Measurements from ENCODE around the gene LRMDA.

LRMDA gene

DNA sequence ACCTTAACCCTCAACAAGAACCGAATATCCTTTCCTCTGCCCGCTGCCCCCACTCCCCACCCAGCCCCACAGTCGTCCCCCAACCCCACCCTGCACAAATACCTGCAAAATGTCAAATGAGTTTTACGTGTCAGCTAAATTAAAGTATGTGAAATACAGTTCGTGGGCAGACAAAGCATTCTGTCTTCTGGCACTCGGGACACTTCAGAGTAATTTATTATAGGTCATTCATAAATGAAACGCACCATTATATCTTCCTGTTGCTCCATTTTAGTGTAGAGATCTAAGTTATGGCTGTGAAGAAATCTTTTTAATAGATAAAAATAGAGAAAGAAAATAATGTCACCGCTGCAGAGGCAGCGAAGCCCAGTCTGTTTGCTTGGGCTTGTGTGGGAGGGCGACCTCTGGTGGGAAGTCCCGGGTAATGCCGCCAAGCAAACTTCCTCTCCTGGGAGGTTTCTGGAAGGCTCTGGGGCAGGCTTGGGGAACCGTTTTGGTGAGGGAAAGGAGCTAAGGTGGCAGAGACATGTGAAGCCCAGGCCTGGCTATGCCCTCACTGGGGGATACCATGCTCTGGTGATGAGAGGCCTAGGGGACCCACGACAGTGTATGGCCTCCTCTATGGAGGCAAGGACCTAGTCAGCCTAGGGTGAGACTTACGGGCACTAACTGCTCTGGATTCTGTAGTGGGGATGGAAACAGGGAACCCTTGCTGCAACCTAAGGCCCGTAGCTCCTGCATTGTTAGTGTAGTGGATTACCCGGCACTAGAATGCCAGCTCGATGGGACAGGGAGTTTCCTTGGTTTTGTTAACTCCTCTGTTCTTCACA lies 604.9 kb downstream of the LRMDA start (continued):
- TF ChIP-seq KLF17 (tag by site-specific recombination; IDR thresholded peaks at IDR 0.05), result no peak
- TF ChIP-seq, protein P1, sequence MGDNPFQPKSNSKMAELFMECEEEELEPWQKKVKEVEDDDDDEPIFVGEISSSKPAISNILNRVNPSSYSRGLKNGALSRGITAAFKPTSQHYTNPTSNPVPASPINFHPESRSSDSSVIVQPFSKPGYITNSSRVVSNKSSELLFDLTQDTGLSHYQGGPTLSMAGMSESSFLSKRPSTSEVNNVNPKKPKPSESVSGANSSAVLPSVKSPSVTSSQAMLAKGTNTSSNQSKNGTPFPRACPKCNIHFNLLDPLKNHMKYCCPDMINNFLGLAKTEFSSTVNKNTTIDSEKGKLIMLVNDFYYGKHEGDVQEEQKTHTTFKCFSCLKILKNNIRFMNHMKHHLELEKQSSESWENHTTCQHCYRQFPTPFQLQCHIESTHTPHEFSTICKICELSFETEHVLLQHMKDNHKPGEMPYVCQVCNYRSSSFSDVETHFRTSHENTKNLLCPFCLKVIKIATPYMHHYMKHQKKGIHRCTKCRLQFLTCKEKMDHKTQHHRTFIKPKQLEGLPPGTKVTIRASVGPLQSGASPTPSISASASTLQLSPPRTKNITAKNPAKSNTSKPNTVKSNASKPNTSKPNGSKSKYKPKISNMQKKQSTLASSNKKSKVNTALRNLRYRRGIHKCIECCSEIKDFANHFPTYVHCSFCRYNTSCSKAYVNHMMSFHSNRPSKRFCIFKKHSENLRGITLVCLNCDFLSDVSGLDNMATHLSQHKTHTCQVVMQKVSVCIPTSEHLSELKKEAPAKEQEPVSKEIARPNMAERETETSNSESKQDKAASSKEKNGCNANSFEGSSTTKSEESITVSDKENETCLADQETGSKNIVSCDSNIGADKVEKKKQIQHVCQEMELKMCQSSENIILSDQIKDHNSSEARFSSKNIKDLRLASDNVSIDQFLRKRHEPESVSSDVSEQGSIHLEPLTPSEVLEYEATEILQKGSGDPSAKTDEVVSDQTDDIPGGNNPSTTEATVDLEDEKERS (tag by site-specific recombination; IDR thresholded peaks at IDR 0.05), result no peak
- TF ChIP-seq ZNF660 (tag by site-specific recombination; IDR thresholded peaks at IDR 0.05), result peak; percentile 65
- TF ChIP-seq, protein P2, sequence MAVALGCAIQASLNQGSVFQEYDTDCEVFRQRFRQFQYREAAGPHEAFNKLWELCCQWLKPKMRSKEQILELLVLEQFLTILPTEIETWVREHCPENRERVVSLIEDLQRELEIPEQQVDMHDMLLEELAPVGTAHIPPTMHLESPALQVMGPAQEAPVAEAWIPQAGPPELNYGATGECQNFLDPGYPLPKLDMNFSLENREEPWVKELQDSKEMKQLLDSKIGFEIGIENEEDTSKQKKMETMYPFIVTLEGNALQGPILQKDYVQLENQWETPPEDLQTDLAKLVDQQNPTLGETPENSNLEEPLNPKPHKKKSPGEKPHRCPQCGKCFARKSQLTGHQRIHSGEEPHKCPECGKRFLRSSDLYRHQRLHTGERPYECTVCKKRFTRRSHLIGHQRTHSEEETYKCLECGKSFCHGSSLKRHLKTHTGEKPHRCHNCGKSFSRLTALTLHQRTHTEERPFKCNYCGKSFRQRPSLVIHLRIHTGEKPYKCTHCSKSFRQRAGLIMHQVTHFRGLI (tag by site-specific recombination; IDR thresholded peaks at IDR 0.05), result peak; percentile 76; the same call in 1 of the 2 replicates
- 0 out of 2 replicates have a peak, but pooled peaks have one; percentile 69 for TF ChIP-seq ZFP37 (tag by site-specific recombination; IDR thresholded peaks at IDR 0.05)
- TF ChIP-seq ZNF658 (tag by site-specific recombination; IDR thresholded peaks at IDR 0.05), result no peak
- TF ChIP-seq SALL2 (tag by site-specific recombination; IDR thresholded peaks at IDR 0.05; ENCODE audit: borderline replicate concordance), result no peak
- no peak for TF ChIP-seq ZNF112 (tag by site-specific recombination; IDR thresholded peaks at IDR 0.05)
- no peak for TF ChIP-seq PRDM1 (tag by site-specific recombination; IDR thresholded peaks at IDR 0.05)
- TF ChIP-seq GFI1B (tag by site-specific recombination; IDR thresholded peaks at IDR 0.05), result no peak
- no peak for TF ChIP-seq ZFHX2 (tag by site-specific recombination; conservative IDR thresholded peaks at IDR 0.05)
- TF ChIP-seq, protein P3, sequence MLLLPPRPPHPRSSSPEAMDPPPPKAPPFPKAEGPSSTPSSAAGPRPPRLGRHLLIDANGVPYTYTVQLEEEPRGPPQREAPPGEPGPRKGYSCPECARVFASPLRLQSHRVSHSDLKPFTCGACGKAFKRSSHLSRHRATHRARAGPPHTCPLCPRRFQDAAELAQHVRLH (tag by site-specific recombination; IDR thresholded peaks at IDR 0.05), result no peak
- TF ChIP-seq CTCF (tag by site-specific recombination; IDR thresholded peaks at IDR 0.05), result peak; percentile 66; the same call in 1 of the 2 replicates
- no peak for TF ChIP-seq ZNF530 (tag by site-specific recombination; IDR thresholded peaks at IDR 0.05; ENCODE audit: low read depth)
- TF ChIP-seq, protein P4, sequence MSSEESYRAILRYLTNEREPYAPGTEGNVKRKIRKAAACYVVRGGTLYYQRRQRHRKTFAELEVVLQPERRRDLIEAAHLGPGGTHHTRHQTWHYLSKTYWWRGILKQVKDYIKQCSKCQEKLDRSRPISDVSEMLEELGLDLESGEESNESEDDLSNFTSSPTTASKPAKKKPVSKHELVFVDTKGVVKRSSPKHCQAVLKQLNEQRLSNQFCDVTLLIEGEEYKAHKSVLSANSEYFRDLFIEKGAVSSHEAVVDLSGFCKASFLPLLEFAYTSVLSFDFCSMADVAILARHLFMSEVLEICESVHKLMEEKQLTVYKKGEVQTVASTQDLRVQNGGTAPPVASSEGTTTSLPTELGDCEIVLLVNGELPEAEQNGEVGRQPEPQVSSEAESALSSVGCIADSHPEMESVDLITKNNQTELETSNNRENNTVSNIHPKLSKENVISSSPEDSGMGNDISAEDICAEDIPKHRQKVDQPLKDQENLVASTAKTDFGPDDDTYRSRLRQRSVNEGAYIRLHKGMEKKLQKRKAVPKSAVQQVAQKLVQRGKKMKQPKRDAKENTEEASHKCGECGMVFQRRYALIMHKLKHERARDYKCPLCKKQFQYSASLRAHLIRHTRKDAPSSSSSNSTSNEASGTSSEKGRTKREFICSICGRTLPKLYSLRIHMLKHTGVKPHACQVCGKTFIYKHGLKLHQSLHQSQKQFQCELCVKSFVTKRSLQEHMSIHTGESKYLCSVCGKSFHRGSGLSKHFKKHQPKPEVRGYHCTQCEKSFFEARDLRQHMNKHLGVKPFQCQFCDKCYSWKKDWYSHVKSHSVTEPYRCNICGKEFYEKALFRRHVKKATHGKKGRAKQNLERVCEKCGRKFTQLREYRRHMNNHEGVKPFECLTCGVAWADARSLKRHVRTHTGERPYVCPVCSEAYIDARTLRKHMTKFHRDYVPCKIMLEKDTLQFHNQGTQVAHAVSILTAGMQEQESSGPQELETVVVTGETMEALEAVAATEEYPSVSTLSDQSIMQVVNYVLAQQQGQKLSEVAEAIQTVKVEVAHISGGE (tag by site-specific recombination; conservative IDR thresholded peaks at IDR 0.05; ENCODE audit: low read depth), result no peak
- TF ChIP-seq ZNF2 (tag by site-specific recombination; IDR thresholded peaks at IDR 0.05), result 0 out of 2 replicates have a peak, but pooled peaks have one; percentile 19
- TF ChIP-seq ZSCAN5A (tag by site-specific recombination; IDR thresholded peaks at IDR 0.05), result no peak
- TF ChIP-seq ZNF239 (tag by site-specific recombination; IDR thresholded peaks at IDR 0.05), result no peak
- TF ChIP-seq ZNF837 (tag by site-specific recombination; IDR thresholded peaks at IDR 0.05), result no peak
- no peak for TF ChIP-seq KLF1 (tag by site-specific recombination; IDR thresholded peaks at IDR 0.05)
- no peak for TF ChIP-seq ZNF24 (tag by site-specific recombination; IDR thresholded peaks at IDR 0.05)
- 0 out of 2 replicates have a peak, but pooled peaks have one; percentile 61 for TF ChIP-seq ZSCAN30 (tag by site-specific recombination; IDR thresholded peaks at IDR 0.05)
- no peak for TF ChIP-seq KLF10 (tag by site-specific recombination; IDR thresholded peaks at IDR 0.05)
- TF ChIP-seq ZNF654 (tag by site-specific recombination; IDR thresholded peaks at IDR 0.05; ENCODE audit: low read depth), result peak; percentile 83
